ENCODE data around the gene TIAM1.

Gene TIAM1

DNA sequence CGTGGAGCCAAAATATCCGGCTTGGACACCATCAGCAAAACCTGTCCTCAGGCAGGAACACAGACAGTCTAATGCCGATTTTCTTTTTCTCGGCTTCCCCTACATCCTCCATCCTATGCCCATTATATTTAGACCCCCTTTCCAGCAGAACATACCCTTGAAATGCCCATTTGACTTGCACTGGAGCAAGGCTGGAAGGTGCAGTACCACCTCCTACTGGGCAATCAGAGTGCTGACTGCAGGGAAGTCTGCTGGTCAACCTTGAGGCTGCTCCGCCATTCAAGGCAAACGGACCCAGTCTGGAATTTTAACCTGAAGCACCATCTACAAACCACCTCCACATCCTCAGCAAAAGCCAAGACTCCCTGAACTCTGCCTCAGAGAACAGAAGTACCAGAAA lies 79.5 kb downstream of the TIAM1 start:
- H3K9me3 ChIP-seq (ENCODE audit: severe bottlenecking): no peaks in the 10 kb centered on the region
- no peaks in the 10 kb centered on the region for H3K36me3 ChIP-seq (ENCODE audit: low read depth)
- no peak overlapping the region for H3K27ac ChIP-seq (ENCODE audit: poor library complexity, severe bottlenecking)
- no peak overlapping the region for H3K4me3 ChIP-seq (ENCODE audit: severe bottlenecking)
- no peak for TF ChIP-seq CTCF (IDR thresholded peaks at IDR 0.05; ENCODE audit: poor library complexity, severe bottlenecking)
- no peaks in the 10 kb centered on the region for H3K27me3 ChIP-seq (ENCODE audit: insufficient read depth, poor library complexity, severe bottlenecking)
- no peak for ATAC-seq (ENCODE audit: low read depth)
- no peaks in the 10 kb centered on the region for H3K4me1 ChIP-seq (ENCODE audit: insufficient read depth, poor library complexity, severe bottlenecking)
- DNase-seq (ENCODE audit: low spot score): no peak

GRCh38 chr21:31262728-31263127 lies 81.3 kb downstream of the TIAM1 start:
- no peak for TF ChIP-seq CTCF (IDR thresholded peaks at IDR 0.05; ENCODE audit: poor library complexity, severe bottlenecking)
- ATAC-seq (ENCODE audit: low read depth): no peak
- Histone ChIP-seq H3K4me1 (ENCODE audit: insufficient read depth, poor library complexity, severe bottlenecking) (no peaks in the 10 kb centered on the region), H3K27me3 (ENCODE audit: insufficient read depth, poor library complexity, severe bottlenecking) (no peaks in the 10 kb centered on the region), H3K9me3 (ENCODE audit: severe bottlenecking) (no peaks in the 10 kb centered on the region), H3K4me3 (ENCODE audit: severe bottlenecking) (no peak overlapping the region), H3K36me3 (ENCODE audit: low read depth) (no peaks in the 10 kb centered on the region), H3K27ac (ENCODE audit: poor library complexity, severe bottlenecking) (no peak overlapping the region)
- no peak for DNase-seq (ENCODE audit: low spot score)

DNA sequence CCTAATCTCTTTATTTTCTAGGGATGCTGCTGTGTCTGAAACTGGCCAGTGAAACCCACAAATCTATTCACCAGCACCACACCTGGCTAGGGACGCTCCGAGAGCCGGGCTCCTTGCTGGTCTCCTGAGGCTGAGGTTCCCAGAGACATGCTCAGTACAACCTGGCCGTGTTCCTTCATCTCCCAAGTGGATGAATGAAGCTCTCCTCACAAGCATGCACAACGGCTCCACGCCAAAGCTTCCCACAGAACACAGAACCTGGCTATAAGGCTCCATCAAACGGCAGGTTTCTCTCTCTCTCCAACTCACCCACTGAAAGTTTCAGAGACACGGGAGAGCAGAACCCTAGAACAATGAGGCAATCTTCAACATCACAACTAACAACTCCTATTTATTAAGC lies 82.3 kb downstream of the TIAM1 start:
- DNase-seq (ENCODE audit: low spot score) (no peak), ATAC-seq (ENCODE audit: low read depth) (no peak)
- H3K36me3 ChIP-seq (ENCODE audit: low read depth): no peaks in the 10 kb centered on the region
- H3K27me3 ChIP-seq (ENCODE audit: insufficient read depth, poor library complexity, severe bottlenecking): no peaks in the 10 kb centered on the region
- no peaks in the 10 kb centered on the region for H3K4me1 ChIP-seq (ENCODE audit: insufficient read depth, poor library complexity, severe bottlenecking)
- TF ChIP-seq CTCF (IDR thresholded peaks at IDR 0.05; ENCODE audit: poor library complexity, severe bottlenecking): no peak
- H3K4me3 ChIP-seq (ENCODE audit: severe bottlenecking): no peak overlapping the region
- H3K27ac ChIP-seq (ENCODE audit: poor library complexity, severe bottlenecking): no peak overlapping the region
- no peaks in the 10 kb centered on the region for H3K9me3 ChIP-seq (ENCODE audit: severe bottlenecking)

GRCh38 chr21:31260790-31261189 lies 83.3 kb downstream of the TIAM1 start:
- Histone ChIP-seq H3K27ac (ENCODE audit: poor library complexity, severe bottlenecking) (no peak overlapping the region), H3K4me3 (ENCODE audit: severe bottlenecking) (no peak overlapping the region), H3K4me1 (ENCODE audit: insufficient read depth, poor library complexity, severe bottlenecking) (no peaks in the 10 kb centered on the region), H3K36me3 (ENCODE audit: low read depth) (no peaks in the 10 kb centered on the region), H3K27me3 (ENCODE audit: insufficient read depth, poor library complexity, severe bottlenecking) (no peaks in the 10 kb centered on the region), H3K9me3 (ENCODE audit: severe bottlenecking) (no peaks in the 10 kb centered on the region)
- TF ChIP-seq CTCF (IDR thresholded peaks at IDR 0.05; ENCODE audit: poor library complexity, severe bottlenecking): no peak
- ATAC-seq (ENCODE audit: low read depth): no peak
- DNase-seq (ENCODE audit: low spot score): no peak

DNA sequence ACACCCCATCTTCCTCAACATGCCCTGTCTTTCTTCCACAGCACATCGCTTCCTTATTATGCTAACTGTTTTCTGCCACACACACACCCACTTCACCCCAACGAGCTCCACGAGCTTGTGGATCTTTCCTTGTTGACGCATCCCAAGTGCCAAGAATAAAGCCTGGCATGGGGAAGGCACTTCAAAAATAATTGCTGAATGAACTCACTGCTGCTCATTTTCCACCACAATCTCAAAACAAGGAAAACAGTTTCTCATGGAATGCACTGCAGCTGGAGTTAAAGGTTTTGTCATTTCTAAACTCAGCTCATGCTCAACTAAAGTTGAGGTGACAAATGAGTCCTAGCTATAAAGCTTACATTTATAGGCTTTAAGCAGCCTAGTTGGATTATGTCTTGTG lies 86.0 kb downstream of the TIAM1 start:
- no peak for TF ChIP-seq CTCF (IDR thresholded peaks at IDR 0.05; ENCODE audit: poor library complexity, severe bottlenecking)
- Histone ChIP-seq H3K36me3 (ENCODE audit: low read depth) (no peaks in the 10 kb centered on the region), H3K27me3 (ENCODE audit: insufficient read depth, poor library complexity, severe bottlenecking) (no peaks in the 10 kb centered on the region), H3K9me3 (ENCODE audit: severe bottlenecking) (no peaks in the 10 kb centered on the region), H3K4me1 (ENCODE audit: insufficient read depth, poor library complexity, severe bottlenecking) (no peaks in the 10 kb centered on the region), H3K4me3 (ENCODE audit: severe bottlenecking) (no peak overlapping the region), H3K27ac (ENCODE audit: poor library complexity, severe bottlenecking) (no peak overlapping the region)
- no peak for DNase-seq (ENCODE audit: low spot score)
- no peak for ATAC-seq (ENCODE audit: low read depth)

Measured in RWPE2 (cell line).